Caco-2 (cell line): Measurements from ENCODE around the gene LRP5. TPM values are rescaled to one million over a fixed set of nuclear protein-coding genes. Genes with fewer than 3 reads are reported as not detected.

ENCODE experiments used
- BruUV-seq: library from RNA; stranded (reverse); fragments of 400-500 nt; replicated peaks from 2 replicates; lab custom pipeline; 2021; lab: Mats Ljungman, UMichigan
- CTCF ChIA-PET: fragments of 300-600 bp; sonication (Branson Sonifier 250); formaldehyde crosslinking; loops from one replicate; lab custom pipeline; 2022; ENCODE audit warnings: antibody characterized with exemption; lab: Charles Lee
- POLR2A ChIA-PET: fragments of 300-600 bp; sonication (Branson Sonifier 250); formaldehyde crosslinking; loops from one replicate; lab custom pipeline; 2022; ENCODE audit warnings: antibody characterized with exemption; lab: Charles Lee
- DNase-seq, 2 experiments: peaks; one replicate each; pipeline versions ENCODE4 v3.0.0 to v3.0.0-alpha.2; 2020 to 2022
- H3K27me3 ChIP-seq: replicated peaks from 2 replicates; pipeline ENCODE4 v1.6.0; 2011; ENCODE audit warnings: low read length; ENCODE audit not compliant: control insufficient read depth, insufficient read depth
- H3K36me3 ChIP-seq: 2 replicates; pipeline ENCODE4 v1.5.1; 2011; ENCODE audit warnings: low read length; ENCODE audit not compliant: control insufficient read depth, insufficient read depth
- H3K4me1 ChIP-seq: fragments of 250-450 bp; sonication (Bioruptor Pico); 2 replicates; pipeline ENCODE4 v1.5.1; 2020; ENCODE audit warnings: mild to moderate bottlenecking
- H3K4me3 ChIP-seq: 2 replicates; pipeline ENCODE4 v1.5.1; 2011; ENCODE audit warnings: low read depth, mild to moderate bottlenecking, control low read depth, low read length
- H3K9me3 ChIP-seq: fragments of 250-450 bp; sonication (Bioruptor Pico); 2 replicates; pipeline ENCODE4 v1.5.1; 2020; ENCODE audit warnings: mild to moderate bottlenecking, moderate library complexity
- H3K27ac Mint-ChIP-seq: one replicate; pipeline ENCODE4 v1.8.0; 2022; ENCODE audit warnings: mixed read lengths; ENCODE audit not compliant: unreplicated experiment
- H3K27me3 Mint-ChIP-seq: one replicate; pipeline ENCODE4 v1.8.0; 2022; ENCODE audit warnings: mixed read lengths; ENCODE audit not compliant: insufficient read depth, unreplicated experiment
- H3K36me3 Mint-ChIP-seq: one replicate; pipeline ENCODE4 v1.8.0; 2022; ENCODE audit warnings: mild to moderate bottlenecking, mixed read lengths; ENCODE audit not compliant: insufficient read depth, unreplicated experiment
- H3K4me1 Mint-ChIP-seq: one replicate; pipeline ENCODE4 v1.8.0; 2022; ENCODE audit warnings: low read depth, mixed read lengths; ENCODE audit not compliant: unreplicated experiment
- H3K4me3 Mint-ChIP-seq: one replicate; pipeline ENCODE4 v1.8.0; 2022; ENCODE audit warnings: mild to moderate bottlenecking, moderate library complexity, mixed read lengths; ENCODE audit not compliant: unreplicated experiment
- H3K9me3 Mint-ChIP-seq: one replicate; pipeline ENCODE4 v1.8.0; 2022; ENCODE audit warnings: mixed read lengths; ENCODE audit not compliant: unreplicated experiment
- intact Hi-C: fragments of 100-400 bp; cut with micrococcal nuclease; formaldehyde crosslinking; loops from one replicate; pipeline ENCODE4 v1.10.0; 2022; ENCODE audit not compliant: unreplicated experiment
- total RNA-seq: library from RNA; stranded (reverse); gene quantifications from 2 replicates; pipeline ENCODE4 v1.2.3, GENCODE V29; 2022
- TF ChIP-seq, protein P1 (sequence below), 2 experiments: fragments of 200-600 bp in 1 of 2; IDR thresholded peaks; 1 replicate in 1 of 2; 2 replicates in 1 of 2; pipeline versions ENCODE4 v1.5.1 to v1.8.0; 2011 to 2022; ENCODE audit warnings: antibody characterized with exemption in 1 of 2, control low read depth in 1 of 2, inconsistent platforms in 1 of 2, low read depth in 1 of 2, low read length in 1 of 2, mild to moderate bottlenecking in 1 of 2, moderate library complexity in 1 of 2; ENCODE audit not compliant: insufficient read depth in 1 of 2, severe bottlenecking in 1 of 2, unreplicated experiment in 1 of 2

Gene LRP5
- total RNA-seq, 1 experiment from 2014 or later = 94.3 TPM

DNA sequence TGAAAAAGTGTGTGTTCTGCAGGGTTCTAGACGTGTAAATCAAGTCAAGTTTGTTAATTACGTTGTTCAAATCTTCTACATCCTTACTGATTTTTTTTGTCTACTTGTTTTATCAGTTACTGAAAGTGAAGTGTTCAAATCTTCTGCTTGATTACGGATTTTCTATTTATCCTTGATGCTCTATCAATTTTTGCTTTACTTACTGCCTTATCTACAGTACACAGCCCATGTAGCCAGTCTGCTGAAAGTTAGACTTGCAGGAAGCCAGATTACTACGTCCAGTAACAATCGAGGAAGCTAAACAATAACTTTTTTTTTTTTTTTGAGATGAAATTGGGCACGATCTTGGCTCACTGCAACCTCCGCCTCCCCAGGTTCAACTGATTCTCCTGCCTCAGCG is 25.0 kb upstream of the LRP5 start:
- H3K4me1 ChIP-seq = no peaks in the 10 kb centered on the region
- ChIA-PET CTCF (interaction anchor here (0.8 kb wide), 1 partner anchor 30 kb away, joined by 3 read pairs; no protein-coding TSS in a partner anchor), POLR2A (no interaction called here)
- Mint-ChIP-seq H3K4me1 (no peaks in the 10 kb centered on the region), H3K27ac (no peak overlapping the region), H3K9me3 (peaks cover 14% of the 10 kb centered on the region), H3K27me3 (no peaks in the 10 kb centered on the region), H3K36me3 (no peaks in the 10 kb centered on the region), H3K4me3 (no peak overlapping the region)
- H3K36me3 ChIP-seq = no peaks in the 10 kb centered on the region
- no peaks in the 10 kb centered on the region for H3K27me3 ChIP-seq
- BruUV-seq = no TSS peak
- DNase-seq = no peak
- intact Hi-C loops = no loop called here
- no peak overlapping the region for H3K4me3 ChIP-seq
- TF ChIP-seq, protein P1, sequence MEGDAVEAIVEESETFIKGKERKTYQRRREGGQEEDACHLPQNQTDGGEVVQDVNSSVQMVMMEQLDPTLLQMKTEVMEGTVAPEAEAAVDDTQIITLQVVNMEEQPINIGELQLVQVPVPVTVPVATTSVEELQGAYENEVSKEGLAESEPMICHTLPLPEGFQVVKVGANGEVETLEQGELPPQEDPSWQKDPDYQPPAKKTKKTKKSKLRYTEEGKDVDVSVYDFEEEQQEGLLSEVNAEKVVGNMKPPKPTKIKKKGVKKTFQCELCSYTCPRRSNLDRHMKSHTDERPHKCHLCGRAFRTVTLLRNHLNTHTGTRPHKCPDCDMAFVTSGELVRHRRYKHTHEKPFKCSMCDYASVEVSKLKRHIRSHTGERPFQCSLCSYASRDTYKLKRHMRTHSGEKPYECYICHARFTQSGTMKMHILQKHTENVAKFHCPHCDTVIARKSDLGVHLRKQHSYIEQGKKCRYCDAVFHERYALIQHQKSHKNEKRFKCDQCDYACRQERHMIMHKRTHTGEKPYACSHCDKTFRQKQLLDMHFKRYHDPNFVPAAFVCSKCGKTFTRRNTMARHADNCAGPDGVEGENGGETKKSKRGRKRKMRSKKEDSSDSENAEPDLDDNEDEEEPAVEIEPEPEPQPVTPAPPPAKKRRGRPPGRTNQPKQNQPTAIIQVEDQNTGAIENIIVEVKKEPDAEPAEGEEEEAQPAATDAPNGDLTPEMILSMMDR (IDR thresholded peaks at IDR 0.05; ENCODE audit: insufficient read depth in 1 of 2, low read depth in 1 of 2, low read length in 1 of 2, severe bottlenecking in 1 of 2, unreplicated experiment in 1 of 2) = no peak
- H3K9me3 ChIP-seq = peaks cover 22% of the 10 kb centered on the region

DNA sequence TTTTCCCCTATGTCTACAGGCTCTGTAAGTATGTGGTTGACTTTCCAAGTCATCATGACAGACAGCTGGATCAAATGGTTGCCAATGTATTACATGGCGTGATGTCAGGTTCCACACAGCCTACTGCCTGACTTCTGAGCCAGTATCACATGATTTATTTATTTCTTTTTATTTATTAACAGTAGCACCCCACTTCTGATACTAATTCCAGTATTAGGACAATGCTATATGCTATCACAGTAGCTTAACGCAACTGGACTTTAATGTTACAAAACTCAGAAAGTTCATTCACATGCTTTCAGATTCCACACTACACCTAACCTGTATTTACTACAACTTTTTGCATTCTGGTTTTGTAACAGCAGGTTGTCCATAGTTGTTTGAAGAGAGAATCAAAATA is 22.9 kb upstream of the LRP5 start:
- Mint-ChIP-seq H3K36me3 (no peaks in the 10 kb centered on the region), H3K9me3 (peaks cover 7% of the 10 kb centered on the region), H3K27ac (no peak overlapping the region), H3K27me3 (no peaks in the 10 kb centered on the region), H3K4me3 (no peak overlapping the region), H3K4me1 (no peaks in the 10 kb centered on the region)
- intact Hi-C loops = no loop called here
- ChIA-PET POLR2A (no interaction called here), CTCF (no interaction called here)
- BruUV-seq = no TSS peak
- no peak for DNase-seq
- Histone ChIP-seq H3K9me3 (peaks cover 21% of the 10 kb centered on the region), H3K4me1 (no peaks in the 10 kb centered on the region), H3K4me3 (no peak overlapping the region), H3K27me3 (no peaks in the 10 kb centered on the region), H3K36me3 (no peaks in the 10 kb centered on the region)
- TF ChIP-seq, protein P1 (IDR thresholded peaks at IDR 0.05; ENCODE audit: insufficient read depth in 1 of 2, low read depth in 1 of 2, low read length in 1 of 2, severe bottlenecking in 1 of 2, unreplicated experiment in 1 of 2) = no peak

DNA sequence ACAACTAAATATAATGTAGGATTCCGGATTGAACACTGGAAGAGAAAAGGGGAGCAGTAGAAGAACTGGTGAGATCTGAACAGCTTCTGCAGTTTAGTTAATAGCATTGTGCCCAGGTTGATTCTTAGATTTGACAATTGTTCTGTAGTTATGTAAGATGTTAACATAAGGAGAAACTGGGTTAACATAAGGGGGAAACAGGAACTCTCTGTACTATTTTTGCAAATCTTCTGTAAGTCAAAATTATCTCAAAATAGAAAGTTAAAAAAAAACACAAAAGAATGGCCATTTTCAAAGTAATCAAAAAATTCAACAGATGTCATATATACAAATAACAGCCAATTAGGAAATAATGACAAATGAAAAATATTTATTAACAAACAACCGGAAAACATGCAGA is 18.7 kb upstream of the LRP5 start:
- H3K36me3 Mint-ChIP-seq = peaks cover 6% of the 10 kb centered on the region
- DNase-seq = no peak
- CTCF ChIA-PET = no interaction called here
- H3K4me1 ChIP-seq = peaks cover 22% of the 10 kb centered on the region
- TF ChIP-seq, protein P1 (IDR thresholded peaks at IDR 0.05; ENCODE audit: insufficient read depth in 1 of 2, low read depth in 1 of 2, low read length in 1 of 2, severe bottlenecking in 1 of 2, unreplicated experiment in 1 of 2) = no peak
- H3K36me3 ChIP-seq = no peaks in the 10 kb centered on the region
- no peak overlapping the region for H3K4me3 Mint-ChIP-seq
- intact Hi-C loops = loop anchor here (10.0 kb wide), 1 partner anchor 169 kb away; the partner anchor contains the start of gene CHKA
- peaks cover 19% of the 10 kb centered on the region for H3K4me1 Mint-ChIP-seq
- H3K27ac Mint-ChIP-seq = no peak overlapping the region
- H3K9me3 ChIP-seq = peaks cover 15% of the 10 kb centered on the region
- H3K27me3 Mint-ChIP-seq = no peaks in the 10 kb centered on the region
- no peaks in the 10 kb centered on the region for H3K9me3 Mint-ChIP-seq
- no peaks in the 10 kb centered on the region for H3K27me3 ChIP-seq
- H3K4me3 ChIP-seq = no peak overlapping the region
- POLR2A ChIA-PET = no interaction called here
- no TSS peak for BruUV-seq
